Ovary (tissue), 3 donors: ENCODE results near the gene RPL23.

Experiments used
- CTCF ChIP-seq, 3 donors: fragments of 450-650 bp in 2 of 3; fragments of 200-600 bp in 1 of 3; IDR thresholded peaks; one replicate each; pipeline versions ENCODE4 v1.5.1 to v1.8.0; 2016 to 2022; ENCODE audit warnings: antibody characterized with exemption in 3 of 3, mild to moderate bottlenecking in 1 of 3
- EP300 ChIP-seq: sonication (generic); formaldehyde crosslinking; IDR thresholded peaks from one replicate; pipeline ENCODE4 v1.6.1; 2017; ENCODE audit warnings: antibody characterized with exemption
- donor health status: DM: no; HTN: no; CAD: no.

- TF ChIP-seq EP300 (no peak), CTCF (IDR thresholded peaks at IDR 0.05) (no peak)
Measured at GRCh38 chr17:38861399-38861843, 7.9 kb upstream of the RPL23 start.
